HUDEP-2 (cell line): ENCODE results near the gene JPT1.
A peak's percentile ranks its signal among the peaks of the same experiment; 100 is the strongest.
"Not testable (repeated sequence)": the region's sequence is repeated elsewhere in the genome, so short reads cannot be mapped to it uniquely, and the experiment has no call there.

Experiments
- DNase-seq, 76 experiments: peaks; one replicate each; lab custom pipeline; 2025; ENCODE audit not compliant: unreplicated experiment in 76 of 76; lab: John Stamatoyannopoulos, UW

JPT1 gene, protein sequence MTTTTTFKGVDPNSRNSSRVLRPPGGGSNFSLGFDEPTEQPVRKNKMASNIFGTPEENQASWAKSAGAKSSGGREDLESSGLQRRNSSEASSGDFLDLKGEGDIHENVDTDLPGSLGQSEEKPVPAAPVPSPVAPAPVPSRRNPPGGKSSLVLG

DNA sequence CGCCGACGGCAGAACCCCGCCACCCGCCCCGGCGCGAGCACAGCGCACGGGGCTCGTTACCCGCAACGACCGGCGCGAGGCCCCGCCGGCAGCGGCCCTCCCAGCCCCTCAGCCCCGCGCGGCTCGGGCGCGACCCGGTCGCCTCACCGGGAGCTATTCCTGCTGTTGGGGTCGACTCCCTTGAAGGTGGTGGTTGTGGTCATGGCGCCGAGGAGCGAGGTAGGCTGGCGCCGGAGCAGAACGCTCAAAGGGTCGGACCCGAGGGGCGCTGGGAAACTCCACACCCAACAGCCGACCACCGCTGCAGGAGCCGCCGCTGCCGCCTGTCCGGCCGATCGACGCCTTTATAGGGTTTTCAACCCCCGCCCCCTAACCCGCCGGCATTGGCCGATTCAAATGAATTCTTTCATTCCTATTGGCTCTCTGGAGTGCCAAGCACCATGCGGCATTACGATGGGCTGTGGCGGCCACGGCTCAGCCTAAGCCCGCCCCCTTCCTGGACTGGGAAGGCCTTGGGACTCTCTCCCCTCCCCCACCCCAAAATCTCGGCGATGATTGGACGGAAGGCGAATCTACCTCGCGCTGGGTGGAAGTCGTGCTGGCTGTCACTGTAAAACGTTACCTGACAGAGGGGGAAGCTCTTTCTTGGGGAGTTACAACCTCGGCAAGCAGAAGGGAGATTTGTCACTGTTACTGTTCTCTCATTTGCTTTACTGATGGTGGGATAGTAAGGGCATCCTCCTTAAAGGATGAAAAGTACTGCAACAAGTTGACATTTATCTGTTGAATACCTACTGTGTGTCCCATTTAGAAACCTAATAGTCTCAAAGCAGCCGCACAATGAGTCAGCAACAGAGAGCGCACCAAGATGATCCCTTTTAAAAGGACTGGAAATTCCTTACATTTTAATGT lies at the start of gene JPT1:
Gene JPT1, minus strand, starts transcription at position 318 of the 912 bp plus-strand sequence. Its CDS starts 115 bp downstream, at position 203.
- DNase-seq = peak in 75 of 76 experiments; percentile 33 to 99 (median 96)

- DNase-seq = no peak
Observed at GRCh38 chr17:75199886-75200618, 45.7 kb upstream of the JPT1 start.

GRCh38 chr17:75194879-75195278 lies 40.6 kb upstream of the JPT1 start:
- no peak for DNase-seq

DNA sequence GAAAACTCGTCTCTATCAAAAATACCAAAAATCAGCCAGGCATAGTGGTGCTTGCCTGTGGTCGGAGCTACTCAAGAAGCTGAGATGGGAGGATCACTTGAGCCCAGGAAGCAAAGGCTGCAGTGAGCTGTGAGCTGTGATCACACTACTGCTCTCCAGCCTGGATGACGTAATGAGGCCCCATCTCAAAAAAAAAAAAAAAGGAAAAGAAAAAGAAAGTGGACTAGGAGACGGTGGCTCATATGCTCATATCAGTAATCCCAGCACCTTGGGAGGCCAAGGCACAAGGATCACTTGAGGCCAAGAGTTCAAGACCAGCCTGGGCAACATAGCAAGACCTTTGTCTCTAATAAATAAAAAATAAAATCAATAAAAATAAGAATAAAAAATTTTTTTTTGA lies 37.3 kb upstream of the JPT1 start:
- DNase-seq = no peak

GRCh38 chr17:75188614-75189013 lies 34.3 kb upstream of the JPT1 start:
- no peak for DNase-seq

- no peak for DNase-seq
Observed at GRCh38 chr17:75183999-75184884, 29.9 kb upstream of the JPT1 start.

GRCh38 chr17:75182569-75183436 lies 28.5 kb upstream of the JPT1 start, which contains the start of gene SUMO2:
Gene SUMO2 (minus strand): TSS chr17:75182959. CDS start chr17:75182834, 125 bp downstream.
- peak; percentile 20 to 98 (median 88) for DNase-seq

GRCh38 chr17:75182319-75182568 lies 27.9 kb upstream of the JPT1 start:
- DNase-seq = peak in 2 of 76 experiments; percentile 38 to 41

GRCh38 chr17:75181608-75182318 lies 27.5 kb upstream of the JPT1 start:
- DNase-seq = peak in 9 of 76 experiments; percentile 3 to 37 (median 15)

DNA sequence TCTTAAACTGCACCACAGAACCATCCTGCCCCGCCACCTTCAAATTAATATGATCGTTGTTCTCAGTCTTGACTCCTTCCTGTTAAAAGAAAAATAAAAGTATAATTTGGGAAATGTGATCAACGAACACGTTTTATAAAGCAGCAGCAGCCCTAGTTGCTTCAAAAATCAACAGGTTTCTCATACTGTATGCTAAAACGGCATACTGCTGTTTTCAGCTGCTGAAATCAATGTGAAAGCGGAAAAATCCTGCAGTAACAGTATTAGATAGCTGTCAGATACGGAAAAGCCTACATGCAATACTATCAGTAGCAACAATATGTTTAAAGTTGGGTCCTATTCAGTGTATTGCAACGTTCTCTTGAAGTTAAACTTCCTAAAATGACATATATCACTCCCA lies 26.8 kb upstream of the JPT1 start:
- peak in 1 of 76 experiments; percentile 5 for DNase-seq

DNA sequence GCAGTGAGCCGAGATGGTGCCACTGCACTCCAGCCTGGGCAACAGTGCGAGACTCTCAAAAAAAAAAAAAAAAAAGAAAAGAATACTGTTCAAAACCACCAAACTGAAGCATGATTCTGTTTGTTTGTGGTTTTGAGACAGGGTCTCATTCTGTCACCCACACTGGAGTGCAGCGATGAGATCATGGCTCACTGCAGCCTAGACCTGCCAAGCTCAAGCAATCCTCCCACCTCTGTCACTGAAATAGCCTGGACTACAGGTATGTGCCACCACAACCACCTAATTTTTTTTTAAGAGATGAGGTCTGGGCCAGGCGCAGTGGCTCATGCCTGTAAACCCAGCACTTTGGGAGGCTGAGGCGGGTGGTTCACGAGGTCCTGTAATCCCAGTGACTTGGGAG lies 24.1 kb upstream of the JPT1 start:
- DNase-seq = no peak

DNA sequence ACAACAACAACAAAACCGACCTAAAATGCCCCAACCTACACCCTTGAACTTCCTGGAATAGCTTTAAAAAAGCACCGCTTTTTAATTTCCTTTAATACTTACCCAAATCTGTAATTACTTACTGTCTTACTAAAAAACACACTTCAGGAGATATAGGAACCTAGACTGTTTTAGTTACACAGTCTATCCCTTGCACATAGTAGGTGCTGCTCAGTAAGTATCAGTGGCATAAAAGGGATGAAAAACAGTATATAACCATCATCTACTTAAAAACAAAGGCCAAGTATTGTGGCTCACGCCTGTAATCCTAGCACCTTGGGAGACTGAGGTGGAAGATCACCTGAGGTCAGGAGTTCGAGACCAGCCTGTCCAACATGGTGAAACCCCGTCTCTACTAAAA lies 22.3 kb upstream of the JPT1 start:
- no peak for DNase-seq

DNA sequence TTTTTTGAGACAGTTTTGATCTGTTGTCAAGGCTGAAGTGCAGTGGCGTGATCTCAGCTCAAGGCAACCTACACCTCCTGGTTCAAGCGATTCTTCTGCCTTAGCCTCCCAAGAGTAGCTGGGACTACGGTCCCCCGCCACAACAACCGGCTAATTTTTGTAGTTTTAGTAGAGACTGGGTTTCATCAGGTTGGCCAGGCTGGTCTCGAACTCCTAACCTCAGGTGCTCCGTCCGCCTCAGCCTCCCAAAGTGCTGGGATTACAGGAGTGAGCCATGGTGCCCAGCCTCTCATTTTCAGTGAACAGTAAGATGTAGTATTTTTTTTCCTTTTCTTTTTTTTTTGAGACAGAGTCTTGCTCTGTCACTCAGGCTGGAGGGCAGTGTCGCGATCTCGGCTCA lies 20.7 kb upstream of the JPT1 start:
- no peak for DNase-seq

GRCh38 chr17:75173526-75173925 lies 19.2 kb upstream of the JPT1 start:
- no peak for DNase-seq

- DNase-seq = no peak
Observed at GRCh38 chr17:75168998-75169397, 14.7 kb upstream of the JPT1 start.

DNA sequence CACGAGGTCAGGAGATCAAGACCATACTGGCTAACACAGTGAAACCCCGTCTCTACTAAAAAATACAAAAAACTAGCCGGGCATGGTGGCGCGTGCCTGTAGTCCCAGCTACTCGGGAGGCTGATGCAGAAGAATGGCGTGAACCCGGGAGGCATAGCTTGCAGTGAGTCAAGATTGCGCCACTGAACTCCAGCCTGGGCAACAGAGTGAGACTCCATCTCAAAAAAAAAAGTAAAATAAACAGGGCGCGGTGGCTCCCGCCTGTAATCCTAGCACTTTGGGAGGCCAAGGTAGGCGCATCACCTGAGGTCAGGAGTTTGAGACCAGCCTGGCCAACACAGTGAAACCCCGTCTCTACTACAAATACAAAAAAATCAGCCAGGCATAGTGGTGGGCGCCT lies 10.3 kb upstream of the JPT1 start:
- DNase-seq = not testable (repeated sequence)

- DNase-seq = no peak
Observed at GRCh38 chr17:75163074-75163473, 8.8 kb upstream of the JPT1 start.

DNA sequence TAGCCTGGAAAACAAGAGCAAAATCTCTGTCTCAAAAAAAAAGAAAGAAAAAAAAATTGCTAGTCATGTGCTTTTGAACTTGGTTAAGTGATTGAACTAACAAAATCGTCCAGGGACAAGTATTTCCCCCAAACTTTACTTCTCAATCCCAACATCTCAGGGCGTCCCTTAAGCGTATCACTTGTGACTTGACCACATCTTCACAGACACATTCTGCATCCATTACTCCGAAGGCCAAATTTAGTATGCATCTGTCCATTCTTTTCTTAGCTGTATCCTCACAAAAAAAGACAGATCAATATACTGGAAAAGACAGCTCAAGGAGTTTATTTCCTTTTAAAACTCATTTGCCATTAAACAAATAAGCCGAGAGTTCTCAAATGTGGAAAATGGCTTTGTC lies 5.9 kb upstream of the JPT1 start:
- no peak for DNase-seq
